HG03460 (cell line): ENCODE measurements around the gene OR2V1.
"Not testable (repeated sequence)": the region's sequence is repeated elsewhere in the genome, so short reads cannot be mapped to it uniquely, and the experiment has no call there.

Source experiments
- ATAC-seq: cut with Tn5 transposase; IDR thresholded peaks from one replicate; pipeline ENCODE4 v1.9.1; 2021; ENCODE audit not compliant: unreplicated experiment

Gene OR2V1

GRCh38 chr5:181104606-181105390, 26.2 kb downstream of the OR2V1 start:
- ATAC-seq, result not testable (repeated sequence)

- not testable (repeated sequence) for ATAC-seq
These were observed 26.8 kb downstream of the OR2V1 start for GRCh38 chr5:181104259-181104568.

GRCh38 chr5:181101930-181102674, 28.9 kb downstream of the OR2V1 start:
- not testable (repeated sequence) for ATAC-seq

- ATAC-seq, result not testable (repeated sequence)
These were observed 29.8 kb downstream of the OR2V1 start for GRCh38 chr5:181101030-181101641.

GRCh38 chr5:181100121-181100875, 30.7 kb downstream of the OR2V1 start:
- ATAC-seq, result no peak

GRCh38 chr5:181099602-181100086, 31.3 kb downstream of the OR2V1 start:
- no peak for ATAC-seq

- no peak for ATAC-seq
These were observed 32.0 kb downstream of the OR2V1 start for GRCh38 chr5:181098762-181099601.

- ATAC-seq, result not testable (repeated sequence)
These were observed 33.0 kb downstream of the OR2V1 start for GRCh38 chr5:181097759-181098491.

GRCh38 chr5:181097383-181097753, 33.6 kb downstream of the OR2V1 start:
- ATAC-seq, result not testable (repeated sequence)

GRCh38 chr5:181096721-181097382, 34.1 kb downstream of the OR2V1 start:
- not testable (repeated sequence) for ATAC-seq

- not testable (repeated sequence) for ATAC-seq
These were observed 35.8 kb downstream of the OR2V1 start for GRCh38 chr5:181095162-181095561.

GRCh38 chr5:181092428-181092827, 38.5 kb downstream of the OR2V1 start:
- no peak for ATAC-seq

GRCh38 chr5:181088289-181088688, 42.7 kb downstream of the OR2V1 start:
- no peak for ATAC-seq

- no peak for ATAC-seq
These were observed 43.7 kb downstream of the OR2V1 start for GRCh38 chr5:181087309-181087708.

GRCh38 chr5:181086884-181087205, 44.1 kb downstream of the OR2V1 start:
- no peak for ATAC-seq

GRCh38 chr5:181086026-181086883, 44.7 kb downstream of the OR2V1 start:
- no peak for ATAC-seq

- ATAC-seq, result no peak
These were observed 46.3 kb downstream of the OR2V1 start for GRCh38 chr5:181084621-181085195.

GRCh38 chr5:181081989-181082388, 49.0 kb downstream of the OR2V1 start:
- ATAC-seq, result no peak
